Suppressor macrophage treated with lipopolysaccharide for 1 hour (primary cell): ENCODE data around the gene ACAP1.
"Not testable (repeated sequence)": the region's sequence is repeated elsewhere in the genome, so short reads cannot be mapped to it uniquely, and the experiment has no call there.

Experiments used
- DNase-seq, 3 donors: peaks; one replicate each; pipeline ENCODE4 v3.0.0-alpha.2; 2020 to 2022

ACAP1 gene

GRCh38 chr17:7329374-7329996 lies 6.8 kb upstream of the ACAP1 start:
- DNase-seq: peak; percentile 99

- DNase-seq: peak; percentile 79 to 90 (median 85)
These were observed 6.2 kb upstream of the ACAP1 start for GRCh38 chr17:7329997-7330637.

GRCh38 chr17:7330638-7331015 lies 5.7 kb upstream of the ACAP1 start:
- no peak for DNase-seq

GRCh38 chr17:7332111-7332510 lies 4.2 kb upstream of the ACAP1 start:
- no peak for DNase-seq

GRCh38 chr17:7332600-7333069 lies 3.7 kb upstream of the ACAP1 start:
- not testable (repeated sequence) for DNase-seq

GRCh38 chr17:7334938-7335538 lies 1.3 kb upstream of the ACAP1 start:
- no peak for DNase-seq

GRCh38 chr17:7335765-7336164 lies 564 bp upstream of the ACAP1 start:
- DNase-seq: not testable (repeated sequence)

- DNase-seq: not testable (repeated sequence)
These were observed 1.3 kb downstream of the ACAP1 start for GRCh38 chr17:7337600-7337999.

- DNase-seq: peak; percentile 47 to 66 (median 61)
These were observed 3.9 kb downstream of the ACAP1 start for GRCh38 chr17:7340179-7340578.

GRCh38 chr17:7341842-7342241 lies 5.5 kb downstream of the ACAP1 start:
- no peak for DNase-seq

- no peak for DNase-seq
These were observed 6.9 kb downstream of the ACAP1 start for GRCh38 chr17:7343250-7343649.

- DNase-seq: no peak
These were observed 10.7 kb downstream of the ACAP1 start for GRCh38 chr17:7346761-7347614.

- DNase-seq: no peak
These were observed 11.5 kb downstream of the ACAP1 start for GRCh38 chr17:7347630-7348477.

- DNase-seq: no peak
These were observed 12.3 kb downstream of the ACAP1 start for GRCh38 chr17:7348478-7349242.

- DNase-seq: peak; percentile 88 to 97 (median 95)
These were observed 15.6 kb downstream of the ACAP1 start, which contains the start of gene KCTD11 for GRCh38 chr17:7351665-7352502. KCTD11 (plus strand) TSS chr17:7352162.

GRCh38 chr17:7352503-7352889 lies 16.2 kb downstream of the ACAP1 start:
- DNase-seq: no peak

GRCh38 chr17:7352910-7353635 lies 16.7 kb downstream of the ACAP1 start:
- no peak for DNase-seq

GRCh38 chr17:7354262-7354843 lies 18.0 kb downstream of the ACAP1 start:
- DNase-seq: peak in 2 of 3 donors; percentile 17 to 20

GRCh38 chr17:7355053-7355452 lies 18.7 kb downstream of the ACAP1 start, which contains the start of gene TMEM95:
TMEM95 (plus strand) TSS chr17:7355156; CDS start chr17:7355205, 49 bp downstream.
- no peak for DNase-seq
